Neural cell (in vitro differentiated cells): ENCODE results near the gene CFI. TPM values are rescaled to one million over a fixed set of nuclear protein-coding genes. Genes with fewer than 3 reads are reported as not detected.

Source experiments
- H2AFZ ChIP-seq: fragments of 200-600, 300-800 bp; sonication (generic), shearing (Covaris generic); 2 replicates; pipeline ENCODE4 v1.6.0; 2014; ENCODE audit warnings: low read depth, mild to moderate bottlenecking, antibody characterized with exemption, low read length, moderate library complexity
- H3F3A ChIP-seq: fragments of 200-600 bp; shearing (Covaris generic); 2 replicates; pipeline ENCODE4 v1.6.1; 2016; ENCODE audit warnings: mild to moderate bottlenecking, moderate library complexity, mixed read lengths, antibody characterized with exemption, low read length; ENCODE audit not compliant: insufficient read depth, poor library complexity, severe bottlenecking
- H3K27ac ChIP-seq: fragments of 200-600, 300-800 bp; sonication (generic), shearing (Covaris generic); 2 replicates; pipeline ENCODE4 v1.5.1; 2014; ENCODE audit warnings: mild to moderate bottlenecking, low read length, moderate library complexity
- H3K27me3 ChIP-seq: fragments of 300-800, 200-600 bp; sonication (generic), shearing (Covaris generic); 2 replicates; pipeline ENCODE4 v1.6.0; 2014; ENCODE audit warnings: mild to moderate bottlenecking, low read depth, low read length, moderate library complexity; ENCODE audit not compliant: insufficient read depth
- H3K36me3 ChIP-seq: fragments of 300-800, 200-600 bp; sonication (generic), shearing (Covaris generic); 2 replicates; pipeline ENCODE4 v1.5.1; 2014; ENCODE audit warnings: mild to moderate bottlenecking, antibody characterized with exemption, low read length, moderate library complexity; ENCODE audit not compliant: insufficient read depth
- H3K4me2 ChIP-seq: fragments of 300-800, 200-600 bp; sonication (generic), shearing (Covaris generic); 2 replicates; pipeline ENCODE4 v1.6.0; 2014; ENCODE audit warnings: mild to moderate bottlenecking, low read length
- H3K4me3 ChIP-seq: fragments of 300-800, 200-600 bp; sonication (generic), shearing (Covaris generic); 2 replicates; pipeline ENCODE4 v1.5.1; 2014; ENCODE audit warnings: mild to moderate bottlenecking, low read length, moderate library complexity
- H3K79me2 ChIP-seq: fragments of 200-600 bp; shearing (Covaris generic); replicated peaks from 2 replicates; pipeline ENCODE4 v1.6.0; 2014; ENCODE audit warnings: mild to moderate bottlenecking, low read length, moderate library complexity; ENCODE audit not compliant: insufficient read depth
- H3K9ac ChIP-seq: fragments of 300-800, 200-600 bp; sonication (generic), shearing (Covaris generic); 2 replicates; pipeline ENCODE4 v1.6.1; 2016; ENCODE audit warnings: mild to moderate bottlenecking, low read length, mixed read lengths
- H3K9me2 ChIP-seq: fragments of 200-600 bp; shearing (Covaris generic); 2 replicates; pipeline ENCODE4 v1.6.1; 2016; ENCODE audit warnings: mild to moderate bottlenecking, low read length, mixed read lengths; ENCODE audit not compliant: insufficient read depth
- H3K9me3 ChIP-seq: fragments of 200-600, 300-800 bp; sonication (generic), shearing (Covaris generic); 2 replicates; pipeline ENCODE4 v1.6.1; 2016; ENCODE audit warnings: mild to moderate bottlenecking, mixed run types, low read length, moderate library complexity, mixed read lengths
- H4K20me1 ChIP-seq: fragments of 200-600 bp; shearing (Covaris generic); 2 replicates; pipeline ENCODE4 v1.6.1; 2016; ENCODE audit warnings: mild to moderate bottlenecking, mixed run types; ENCODE audit not compliant: insufficient read depth
- EP300 ChIP-seq: fragments of 450-650 bp; conservative IDR thresholded peaks from 2 replicates; pipeline ENCODE4 v1.6.1; 2014; ENCODE audit warnings: antibody characterized with exemption, mild to moderate bottlenecking, moderate library complexity; ENCODE audit not compliant: poor library complexity, severe bottlenecking
- EZH2 ChIP-seq: fragments of 200-600, 300-800 bp; shearing (Covaris generic), sonication (generic); IDR thresholded peaks from 2 replicates; pipeline ENCODE4 v1.6.1; 2014; ENCODE audit warnings: antibody characterized with exemption, low read length, borderline replicate concordance, mild to moderate bottlenecking; ENCODE audit not compliant: insufficient read depth, poor library complexity, severe bottlenecking
- MXI1 ChIP-seq: fragments of 450-650 bp; conservative IDR thresholded peaks from 2 replicates; pipeline ENCODE4 v1.6.1; 2014; ENCODE audit warnings: antibody characterized with exemption, mild to moderate bottlenecking; ENCODE audit not compliant: poor library complexity, severe bottlenecking
- POLR2AphosphoS5 ChIP-seq: IDR thresholded peaks from 2 replicates; pipeline ENCODE4 v1.6.1; 2012
- RAD21 ChIP-seq: fragments of 450-650 bp; conservative IDR thresholded peaks from 2 replicates; pipeline ENCODE4 v1.6.1; 2014; ENCODE audit warnings: antibody characterized with exemption, mild to moderate bottlenecking, moderate library complexity
- SMC3 ChIP-seq: fragments of 450-650 bp; conservative IDR thresholded peaks from 2 replicates; pipeline ENCODE4 v1.6.1; 2014; ENCODE audit warnings: antibody characterized with exemption, mild to moderate bottlenecking, moderate library complexity; ENCODE audit not compliant: poor library complexity
- TAF1 ChIP-seq: IDR thresholded peaks from 2 replicates; pipeline ENCODE4 v1.6.1; 2012; ENCODE audit warnings: low read depth
- polyA plus RNA-seq: library from polyadenylated mRNA; depleted of rRNA; stranded (reverse); fragments of >200 nt; gene quantifications from 2 replicates; pipeline ENCODE4 v1.2.3, GENCODE V29; 2014
- TF ChIP-seq, protein P1 (sequence below): IDR thresholded peaks from 2 replicates; pipeline ENCODE4 v1.6.1; 2012; ENCODE audit warnings: borderline replicate concordance
- TF ChIP-seq, protein P2 (sequence below): fragments of 450-650 bp; IDR thresholded peaks from 2 replicates; pipeline ENCODE4 v1.5.1; 2014; ENCODE audit warnings: antibody characterized with exemption, mild to moderate bottlenecking, moderate library complexity; ENCODE audit not compliant: poor library complexity, severe bottlenecking

CFI gene
- polyA plus RNA-seq, 1 donor from 2014 or later: not detected

DNA sequence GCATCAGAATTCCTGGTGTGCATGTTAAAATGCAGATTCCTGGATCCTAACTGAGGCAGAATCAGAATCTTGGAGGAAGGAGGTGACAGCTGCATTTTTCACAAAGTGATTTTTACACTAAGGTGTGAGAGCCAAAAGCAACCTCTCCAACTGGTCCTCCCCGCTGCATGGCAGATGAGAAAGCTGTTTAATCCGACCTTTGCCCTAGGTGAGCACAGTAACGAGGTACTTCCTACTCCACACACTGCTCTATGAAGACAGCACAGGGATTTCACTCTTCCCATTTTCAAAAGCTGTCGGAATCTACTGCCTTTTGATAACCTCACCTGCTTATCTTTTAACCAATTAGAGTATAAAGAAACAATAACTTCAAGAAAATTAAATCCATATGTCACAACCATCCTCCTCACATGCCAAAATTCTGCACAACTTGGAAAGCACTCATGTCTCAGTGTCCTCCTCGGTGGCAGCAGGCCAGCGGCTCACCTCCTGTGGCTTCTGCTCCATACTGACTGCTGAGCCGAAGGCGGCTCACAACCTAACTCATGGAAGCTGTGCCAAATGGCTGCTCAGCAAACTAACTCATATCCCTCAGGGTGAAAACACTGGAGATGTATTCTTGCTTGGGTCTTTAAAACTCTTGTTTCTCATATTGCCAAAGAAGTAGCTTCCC, 102.1 kb downstream of the CFI start:
- Histone ChIP-seq H3K36me3 (no peaks in the 10 kb centered on the region), H3K27me3 (no peaks in the 10 kb centered on the region), H3K27ac (no peak overlapping the region), H3K9me2 (no peaks in the 10 kb centered on the region), H3K9ac (no peak overlapping the region), H3K9me3 (no peaks in the 10 kb centered on the region), H3F3A (no peaks in the 10 kb centered on the region), H3K79me2 (no peaks in the 10 kb centered on the region), H4K20me1 (no peaks in the 10 kb centered on the region), H3K4me2 (no peak overlapping the region), H3K4me3 (no peak overlapping the region), H2AFZ (no peak overlapping the region)
- TF ChIP-seq RAD21 (no peak), MXI1 (no peak), SMC3 (no peak), EZH2 (no peak), TAF1 (no peak), POLR2AphosphoS5 (no peak)
- TF ChIP-seq, protein P1, sequence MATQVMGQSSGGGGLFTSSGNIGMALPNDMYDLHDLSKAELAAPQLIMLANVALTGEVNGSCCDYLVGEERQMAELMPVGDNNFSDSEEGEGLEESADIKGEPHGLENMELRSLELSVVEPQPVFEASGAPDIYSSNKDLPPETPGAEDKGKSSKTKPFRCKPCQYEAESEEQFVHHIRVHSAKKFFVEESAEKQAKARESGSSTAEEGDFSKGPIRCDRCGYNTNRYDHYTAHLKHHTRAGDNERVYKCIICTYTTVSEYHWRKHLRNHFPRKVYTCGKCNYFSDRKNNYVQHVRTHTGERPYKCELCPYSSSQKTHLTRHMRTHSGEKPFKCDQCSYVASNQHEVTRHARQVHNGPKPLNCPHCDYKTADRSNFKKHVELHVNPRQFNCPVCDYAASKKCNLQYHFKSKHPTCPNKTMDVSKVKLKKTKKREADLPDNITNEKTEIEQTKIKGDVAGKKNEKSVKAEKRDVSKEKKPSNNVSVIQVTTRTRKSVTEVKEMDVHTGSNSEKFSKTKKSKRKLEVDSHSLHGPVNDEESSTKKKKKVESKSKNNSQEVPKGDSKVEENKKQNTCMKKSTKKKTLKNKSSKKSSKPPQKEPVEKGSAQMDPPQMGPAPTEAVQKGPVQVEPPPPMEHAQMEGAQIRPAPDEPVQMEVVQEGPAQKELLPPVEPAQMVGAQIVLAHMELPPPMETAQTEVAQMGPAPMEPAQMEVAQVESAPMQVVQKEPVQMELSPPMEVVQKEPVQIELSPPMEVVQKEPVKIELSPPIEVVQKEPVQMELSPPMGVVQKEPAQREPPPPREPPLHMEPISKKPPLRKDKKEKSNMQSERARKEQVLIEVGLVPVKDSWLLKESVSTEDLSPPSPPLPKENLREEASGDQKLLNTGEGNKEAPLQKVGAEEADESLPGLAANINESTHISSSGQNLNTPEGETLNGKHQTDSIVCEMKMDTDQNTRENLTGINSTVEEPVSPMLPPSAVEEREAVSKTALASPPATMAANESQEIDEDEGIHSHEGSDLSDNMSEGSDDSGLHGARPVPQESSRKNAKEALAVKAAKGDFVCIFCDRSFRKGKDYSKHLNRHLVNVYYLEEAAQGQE: no peak

DNA sequence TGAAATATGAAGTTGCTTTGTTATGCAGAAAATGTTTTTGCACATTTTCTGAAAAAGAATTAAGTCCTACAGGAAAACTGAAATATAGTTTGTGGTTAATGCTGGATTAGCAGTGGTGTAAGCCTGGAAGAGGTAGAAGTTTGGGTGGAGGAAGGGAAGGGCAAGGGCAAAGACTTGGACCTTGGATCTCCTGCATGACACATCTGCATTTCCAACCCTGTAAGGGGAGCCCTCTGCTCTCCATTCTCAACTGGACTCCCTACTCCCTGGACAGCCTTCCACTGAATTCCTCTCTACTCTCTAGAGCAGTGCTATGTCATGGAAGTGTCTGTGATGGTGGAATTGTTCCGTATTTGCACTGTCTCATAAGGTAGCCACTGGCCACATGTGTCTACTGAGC, 103.1 kb downstream of the CFI start:
- Histone ChIP-seq H3K79me2 (no peaks in the 10 kb centered on the region), H3K9me3 (no peaks in the 10 kb centered on the region), H3F3A (no peaks in the 10 kb centered on the region), H3K4me3 (no peak overlapping the region), H3K4me2 (no peak overlapping the region), H3K9me2 (no peaks in the 10 kb centered on the region), H3K9ac (no peak overlapping the region), H4K20me1 (no peaks in the 10 kb centered on the region), H2AFZ (no peak overlapping the region), H3K27ac (no peak overlapping the region), H3K27me3 (no peaks in the 10 kb centered on the region), H3K36me3 (no peaks in the 10 kb centered on the region)
- TF ChIP-seq SMC3 (no peak), EZH2 (no peak), POLR2AphosphoS5 (no peak), RAD21 (no peak), MXI1 (no peak), TAF1 (no peak), EP300 (no peak)
- TF ChIP-seq, protein P1: no peak
- TF ChIP-seq, protein P2, sequence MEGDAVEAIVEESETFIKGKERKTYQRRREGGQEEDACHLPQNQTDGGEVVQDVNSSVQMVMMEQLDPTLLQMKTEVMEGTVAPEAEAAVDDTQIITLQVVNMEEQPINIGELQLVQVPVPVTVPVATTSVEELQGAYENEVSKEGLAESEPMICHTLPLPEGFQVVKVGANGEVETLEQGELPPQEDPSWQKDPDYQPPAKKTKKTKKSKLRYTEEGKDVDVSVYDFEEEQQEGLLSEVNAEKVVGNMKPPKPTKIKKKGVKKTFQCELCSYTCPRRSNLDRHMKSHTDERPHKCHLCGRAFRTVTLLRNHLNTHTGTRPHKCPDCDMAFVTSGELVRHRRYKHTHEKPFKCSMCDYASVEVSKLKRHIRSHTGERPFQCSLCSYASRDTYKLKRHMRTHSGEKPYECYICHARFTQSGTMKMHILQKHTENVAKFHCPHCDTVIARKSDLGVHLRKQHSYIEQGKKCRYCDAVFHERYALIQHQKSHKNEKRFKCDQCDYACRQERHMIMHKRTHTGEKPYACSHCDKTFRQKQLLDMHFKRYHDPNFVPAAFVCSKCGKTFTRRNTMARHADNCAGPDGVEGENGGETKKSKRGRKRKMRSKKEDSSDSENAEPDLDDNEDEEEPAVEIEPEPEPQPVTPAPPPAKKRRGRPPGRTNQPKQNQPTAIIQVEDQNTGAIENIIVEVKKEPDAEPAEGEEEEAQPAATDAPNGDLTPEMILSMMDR: no peak
